Cardiac muscle cell (in vitro differentiated cells and primary cell): ENCODE measurements around the gene CD200R1L. TPM values are rescaled to one million over a fixed set of nuclear protein-coding genes. Genes with fewer than 3 reads are reported as not detected.

ENCODE experiments used
- DNase-seq, 2 donors: peaks; one replicate each; pipeline versions ENCODE4 v3.0.0 to v3.0.0-alpha.2; 2010 to 2017; ENCODE audit warnings: low read depth in 1 of 2, low spot score in 1 of 2
- H3K27ac ChIP-seq: fragments of 200-600 bp; sonication (generic); 2 replicates; pipeline ENCODE4 v1.5.1; 2016
- H3K27me3 ChIP-seq: fragments of 200-600 bp; sonication (generic); 2 replicates; pipeline ENCODE4 v1.6.0; 2016; ENCODE audit warnings: control low read depth
- H3K36me3 ChIP-seq: fragments of 200-600 bp; sonication (generic); 2 replicates; pipeline ENCODE4 v1.5.1; 2016; ENCODE audit warnings: control low read depth
- H3K4me1 ChIP-seq: fragments of 200-600 bp; sonication (generic); 2 replicates; pipeline ENCODE4 v1.8.1; 2017; ENCODE audit warnings: low read depth, mild to moderate bottlenecking, mixed run types
- H3K4me3 ChIP-seq: fragments of 200-600 bp; sonication (generic); 2 replicates; pipeline ENCODE4 v1.5.1; 2016; ENCODE audit warnings: mild to moderate bottlenecking
- H3K9me3 ChIP-seq: fragments of 200-600 bp; sonication (generic); 2 replicates; pipeline ENCODE4 v1.5.1; 2017; ENCODE audit warnings: low read depth, mild to moderate bottlenecking, control low read depth
- polyA plus RNA-seq: library from polyadenylated mRNA; unstranded; fragments of >200 nt; fragmentation: Nextera tagmentation; extraction: Ambion mirVana; gene quantifications from 2 replicates; pipeline ENCODE4 v1.2.1, GENCODE V29; 2016
- total RNA-seq: library from RNA; depleted of rRNA; stranded (reverse); fragments of >200 nt; gene quantifications from 2 replicates; pipeline ENCODE4 v1.2.3, GENCODE V29; 2016
- TF ChIP-seq, protein P1 (sequence below): IDR thresholded peaks from 2 replicates; pipeline ENCODE4 v1.5.1; 2012; ENCODE audit warnings: low read depth, mild to moderate bottlenecking, low read length

CD200R1L gene
- total and polyA plus RNA-seq, 2 experiments from 2014 or later, result not detected

DNA sequence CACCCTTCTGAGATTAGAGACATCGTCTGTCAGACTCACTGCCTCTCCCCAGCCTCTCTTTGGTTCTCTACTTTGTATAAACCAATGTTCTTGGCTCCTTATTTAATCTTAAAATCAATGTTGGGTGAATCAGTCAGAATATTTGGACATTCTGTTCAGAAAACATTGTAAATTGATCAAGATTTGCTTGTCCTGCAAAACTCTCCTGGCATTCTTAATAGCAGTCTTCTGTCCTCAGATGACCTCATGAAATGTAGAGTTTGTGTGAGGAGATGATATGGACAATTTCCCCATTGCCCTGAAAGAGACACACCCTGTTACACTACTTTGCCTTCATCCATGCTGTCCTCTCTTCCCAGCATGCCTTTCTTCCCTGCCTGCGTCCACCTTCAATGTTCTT is 33.6 kb downstream of the CD200R1L start:
- H3K27ac ChIP-seq, result no peak overlapping the region
- H3K27me3 ChIP-seq, result no peaks in the 10 kb centered on the region
- DNase-seq, result peak in 1 of 2 donors; percentile 47
- no peaks in the 10 kb centered on the region for H3K9me3 ChIP-seq
- peaks cover 3% of the 10 kb centered on the region for H3K4me1 ChIP-seq
- TF ChIP-seq, protein P1, sequence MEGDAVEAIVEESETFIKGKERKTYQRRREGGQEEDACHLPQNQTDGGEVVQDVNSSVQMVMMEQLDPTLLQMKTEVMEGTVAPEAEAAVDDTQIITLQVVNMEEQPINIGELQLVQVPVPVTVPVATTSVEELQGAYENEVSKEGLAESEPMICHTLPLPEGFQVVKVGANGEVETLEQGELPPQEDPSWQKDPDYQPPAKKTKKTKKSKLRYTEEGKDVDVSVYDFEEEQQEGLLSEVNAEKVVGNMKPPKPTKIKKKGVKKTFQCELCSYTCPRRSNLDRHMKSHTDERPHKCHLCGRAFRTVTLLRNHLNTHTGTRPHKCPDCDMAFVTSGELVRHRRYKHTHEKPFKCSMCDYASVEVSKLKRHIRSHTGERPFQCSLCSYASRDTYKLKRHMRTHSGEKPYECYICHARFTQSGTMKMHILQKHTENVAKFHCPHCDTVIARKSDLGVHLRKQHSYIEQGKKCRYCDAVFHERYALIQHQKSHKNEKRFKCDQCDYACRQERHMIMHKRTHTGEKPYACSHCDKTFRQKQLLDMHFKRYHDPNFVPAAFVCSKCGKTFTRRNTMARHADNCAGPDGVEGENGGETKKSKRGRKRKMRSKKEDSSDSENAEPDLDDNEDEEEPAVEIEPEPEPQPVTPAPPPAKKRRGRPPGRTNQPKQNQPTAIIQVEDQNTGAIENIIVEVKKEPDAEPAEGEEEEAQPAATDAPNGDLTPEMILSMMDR, result no peak
- H3K4me3 ChIP-seq, result no peak overlapping the region
- no peaks in the 10 kb centered on the region for H3K36me3 ChIP-seq

DNA sequence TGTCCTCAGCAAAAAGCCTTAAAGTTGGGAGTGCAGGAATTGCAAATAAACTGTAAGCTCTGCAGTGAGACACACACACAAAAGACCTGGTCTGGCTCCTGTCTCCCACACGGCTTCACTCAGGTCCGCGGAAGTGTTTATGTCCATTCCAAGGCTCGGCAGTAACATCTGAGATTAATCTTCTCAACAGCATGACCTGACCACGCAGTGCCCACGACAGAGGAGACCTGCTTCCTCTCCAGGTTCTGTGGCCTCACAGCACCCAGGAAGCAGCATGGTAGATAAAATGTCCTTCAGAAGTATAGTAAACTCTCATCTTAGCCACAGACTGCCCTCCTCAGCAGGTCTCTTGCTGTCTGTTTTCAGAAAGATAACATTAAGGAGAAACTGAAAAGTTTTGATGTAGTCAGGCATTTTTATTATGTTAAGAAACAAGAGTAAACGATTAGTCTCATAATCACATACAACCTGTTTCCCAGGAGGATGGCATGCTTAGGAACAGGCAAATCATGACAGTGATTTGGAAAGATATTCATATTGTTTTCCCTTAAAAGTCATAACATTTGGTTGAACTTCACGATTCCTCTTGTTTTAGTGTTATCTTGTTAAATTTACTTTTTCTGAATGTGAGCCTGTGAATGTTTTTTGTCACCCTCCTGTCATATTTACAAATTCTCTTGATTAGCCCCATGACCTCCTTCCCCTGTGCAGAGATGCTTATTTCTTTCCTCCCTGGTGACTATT is 34.6 kb downstream of the CD200R1L start:
- no peak overlapping the region for H3K4me3 ChIP-seq
- peak in 1 of 2 donors; percentile 8 for DNase-seq
- H3K9me3 ChIP-seq, result no peaks in the 10 kb centered on the region
- TF ChIP-seq, protein P1, result no peak
- no peak overlapping the region for H3K27ac ChIP-seq
- H3K27me3 ChIP-seq, result no peaks in the 10 kb centered on the region
- peaks cover 3% of the 10 kb centered on the region for H3K4me1 ChIP-seq
- no peaks in the 10 kb centered on the region for H3K36me3 ChIP-seq

DNA sequence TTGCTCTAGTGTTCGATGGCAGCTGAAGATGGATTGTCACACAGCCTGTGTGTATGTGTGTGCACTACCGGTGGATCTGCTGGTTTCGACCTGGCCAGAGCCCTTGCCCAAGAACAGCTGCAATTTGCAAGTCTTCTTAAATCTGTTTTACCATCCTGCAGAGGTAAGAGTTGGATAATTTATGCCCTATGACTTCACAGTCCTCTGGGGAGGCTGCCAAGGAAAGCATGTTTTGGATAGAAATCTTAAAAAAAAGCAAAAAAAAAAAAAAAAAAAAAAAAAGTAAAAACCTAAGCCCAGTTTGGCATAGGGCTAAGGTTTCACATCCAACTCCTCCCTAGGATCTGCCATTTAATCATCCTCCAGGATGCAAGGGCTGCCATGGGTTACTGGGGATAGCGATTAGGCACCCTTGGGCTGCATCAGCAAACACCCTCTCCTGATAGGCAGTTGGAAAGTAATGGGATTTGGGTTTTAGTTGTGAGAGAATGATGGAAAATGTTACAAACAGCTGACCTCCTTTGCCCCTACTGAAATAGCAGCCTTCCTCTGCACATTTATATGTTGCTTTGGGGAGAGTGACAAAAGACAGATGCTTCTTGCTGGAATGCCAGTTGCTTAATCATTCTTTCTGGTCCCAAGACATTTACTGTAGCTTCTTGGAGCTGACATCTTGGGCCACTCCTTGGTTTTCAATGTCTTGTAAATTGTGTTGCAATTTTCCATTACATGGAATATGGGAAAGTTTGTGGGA is 35.4 kb downstream of the CD200R1L start:
- Histone ChIP-seq H3K27me3 (no peaks in the 10 kb centered on the region), H3K9me3 (no peaks in the 10 kb centered on the region), H3K36me3 (no peaks in the 10 kb centered on the region), H3K4me3 (no peak overlapping the region), H3K4me1 (peaks cover 3% of the 10 kb centered on the region), H3K27ac (no peak overlapping the region)
- peak; percentile 35 to 98 for DNase-seq
- TF ChIP-seq, protein P1, result no peak

DNA sequence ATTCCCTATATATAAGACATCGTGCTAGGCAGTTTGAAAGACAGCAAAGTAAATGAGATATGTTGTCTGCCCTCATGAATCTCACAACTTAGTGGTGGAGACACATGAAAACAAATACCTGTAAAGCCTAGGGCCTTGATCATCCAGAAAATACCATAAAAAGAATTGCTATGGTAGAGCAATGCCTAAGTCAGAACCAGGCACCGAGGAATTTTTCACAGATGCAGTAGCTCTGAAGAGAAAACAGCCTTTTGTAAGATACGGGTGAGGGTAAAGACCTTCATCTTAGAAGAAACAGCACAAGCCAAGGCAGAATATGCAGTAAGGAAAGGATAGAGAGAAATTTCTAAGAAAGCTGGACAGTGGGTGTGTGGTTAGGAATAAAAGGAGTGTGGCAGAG is 36.1 kb downstream of the CD200R1L start:
- H3K4me1 ChIP-seq, result peaks cover 3% of the 10 kb centered on the region
- H3K4me3 ChIP-seq, result no peak overlapping the region
- TF ChIP-seq, protein P1, result no peak
- no peak overlapping the region for H3K27ac ChIP-seq
- no peaks in the 10 kb centered on the region for H3K36me3 ChIP-seq
- no peak for DNase-seq
- H3K27me3 ChIP-seq, result no peaks in the 10 kb centered on the region
- H3K9me3 ChIP-seq, result no peaks in the 10 kb centered on the region

DNA sequence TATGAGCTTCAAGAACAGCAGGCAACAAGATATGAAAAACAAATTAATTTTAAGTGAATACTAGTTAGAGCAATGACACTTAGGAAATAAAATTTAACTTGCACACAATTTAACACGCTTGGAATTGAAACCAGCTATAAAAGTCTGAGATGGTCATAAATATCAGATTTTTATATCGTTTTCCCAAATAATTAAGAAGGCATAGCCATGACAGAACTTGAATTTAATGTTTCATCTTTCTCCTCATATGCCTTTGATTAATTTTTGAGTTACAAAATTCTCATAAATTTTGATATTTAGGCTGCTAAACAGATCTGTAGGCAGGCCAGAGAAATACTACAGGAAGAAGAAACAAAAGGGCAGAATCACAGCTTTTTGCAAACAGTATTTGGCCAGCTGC is 38.5 kb downstream of the CD200R1L start:
- Histone ChIP-seq H3K9me3 (no peaks in the 10 kb centered on the region), H3K27me3 (no peaks in the 10 kb centered on the region), H3K4me3 (no peak overlapping the region), H3K4me1 (peaks cover 3% of the 10 kb centered on the region), H3K27ac (no peak overlapping the region), H3K36me3 (no peaks in the 10 kb centered on the region)
- TF ChIP-seq, protein P1, result no peak
- DNase-seq, result no peak
